ENCODE measurements around the gene TSR3. TPM values are rescaled to one million over a fixed set of nuclear protein-coding genes. Genes with fewer than 3 reads are reported as not detected.

Gene TSR3
- total and polyA plus RNA-seq, 2 donors (not counting 1 experiment from before 2014, with no cell fraction given): 35.7 to 43.7 TPM

DNA sequence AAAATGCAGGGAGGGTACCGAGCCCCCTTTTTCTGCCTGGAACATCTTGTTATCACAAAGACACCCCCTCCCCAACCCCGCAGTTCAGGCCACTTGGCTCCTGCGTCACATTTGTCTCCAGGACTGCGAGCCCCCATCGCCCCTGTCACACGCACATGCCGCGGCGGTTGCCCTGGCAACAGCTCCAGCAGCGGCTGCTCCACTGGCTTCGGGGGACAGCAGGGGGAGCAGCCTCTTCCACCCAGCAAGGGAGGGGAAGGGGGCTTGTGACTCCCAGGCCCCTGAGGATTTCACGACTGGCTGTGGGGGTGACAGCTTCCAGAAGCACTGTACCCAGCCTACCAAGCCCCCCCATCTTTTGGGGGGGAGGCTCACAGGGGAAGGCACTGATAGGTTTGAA lies 15.7 kb downstream of the TSR3 start:
- peaks cover 3% of the 10 kb centered on the region for H3K79me2 ChIP-seq (ENCODE audit: control insufficient read depth, insufficient read depth, low read length)
- H2AFZ ChIP-seq (ENCODE audit: insufficient read depth, low read depth, low read length, poor library complexity, severe bottlenecking): no peak overlapping the region
- WGBS (ENCODE audit: insufficient coverage): 5% methylated on average over 9 of the region's 12 CpGs
- H3K9ac ChIP-seq (ENCODE audit: low read length): no peak overlapping the region
- H3K4me3 ChIP-seq (ENCODE audit: control extremely low read depth in 1 of 5, extremely low read depth in 1 of 5, insufficient read depth in 1 of 5, low read depth in 2 of 5, low read length in 4 of 5): no peak overlapping the region
- ChIA-PET POLR2A (no interaction called here), CTCF (interaction anchor here (0.7 to 1.9 kb wide), 4 partner anchors 28 to 72 kb away, joined by 3 to 6 read pairs (median 3); no protein-coding TSS in a partner anchor)
- peaks cover 0 to 18% (median 0%) of the 10 kb centered on the region in 3 donors for H3K9me3 ChIP-seq (ENCODE audit: control extremely low read depth in 1 of 3, control insufficient read depth in 2 of 3, insufficient read depth in 1 of 3, low read length in 2 of 3)
- H3K27ac ChIP-seq (ENCODE audit: low read length in 2 of 2): no peak overlapping the region
- DNase-seq: no peak
- peaks cover 46 to 54% of the 10 kb centered on the region in 2 donors for H3K4me1 ChIP-seq (ENCODE audit: control insufficient read depth in 2 of 2, insufficient read depth in 2 of 2, low read length in 2 of 2)
- H4K20me1 ChIP-seq (ENCODE audit: control insufficient read depth, insufficient read depth, low read length, poor library complexity, severe bottlenecking): peaks cover 18% of the 10 kb centered on the region
- Mint-ChIP-seq H3K27ac (no peak overlapping the region), H3K4me3 (no peak overlapping the region), H3K9me3 (ENCODE audit: insufficient read depth) (no peaks in the 10 kb centered on the region), H3K4me1 (peaks cover 27% of the 10 kb centered on the region), H3K27me3 (peaks cover 7% of the 10 kb centered on the region)
- H3K36me3 ChIP-seq (replicated peaks in 1 of 2; ENCODE audit: control extremely low read depth in 1 of 2, control insufficient read depth in 1 of 2, extremely low read depth in 1 of 2, insufficient read depth in 2 of 2, low read length in 1 of 2): no peaks in the 10 kb centered on the region
- intact Hi-C loops (cut with micrococcal nuclease): no loop called here
- peaks cover 0 to 43% (median 18%) of the 10 kb centered on the region in 4 experiments for H3K27me3 ChIP-seq (replicated peaks in 1 of 4; ENCODE audit: control extremely low read depth in 1 of 4, control insufficient read depth in 3 of 4, insufficient read depth in 4 of 4, low read length in 3 of 4)
- ATAC-seq (ENCODE audit: low read depth): no peak
- H3K4me2 ChIP-seq (replicated peaks; ENCODE audit: low read depth, low read length, poor library complexity, severe bottlenecking): no peak overlapping the region
- no peak for TF ChIP-seq EZH2 (IDR thresholded peaks at IDR 0.05; ENCODE audit: borderline replicate concordance, insufficient read depth, low read depth, low read length, poor library complexity, severe bottlenecking)

DNA sequence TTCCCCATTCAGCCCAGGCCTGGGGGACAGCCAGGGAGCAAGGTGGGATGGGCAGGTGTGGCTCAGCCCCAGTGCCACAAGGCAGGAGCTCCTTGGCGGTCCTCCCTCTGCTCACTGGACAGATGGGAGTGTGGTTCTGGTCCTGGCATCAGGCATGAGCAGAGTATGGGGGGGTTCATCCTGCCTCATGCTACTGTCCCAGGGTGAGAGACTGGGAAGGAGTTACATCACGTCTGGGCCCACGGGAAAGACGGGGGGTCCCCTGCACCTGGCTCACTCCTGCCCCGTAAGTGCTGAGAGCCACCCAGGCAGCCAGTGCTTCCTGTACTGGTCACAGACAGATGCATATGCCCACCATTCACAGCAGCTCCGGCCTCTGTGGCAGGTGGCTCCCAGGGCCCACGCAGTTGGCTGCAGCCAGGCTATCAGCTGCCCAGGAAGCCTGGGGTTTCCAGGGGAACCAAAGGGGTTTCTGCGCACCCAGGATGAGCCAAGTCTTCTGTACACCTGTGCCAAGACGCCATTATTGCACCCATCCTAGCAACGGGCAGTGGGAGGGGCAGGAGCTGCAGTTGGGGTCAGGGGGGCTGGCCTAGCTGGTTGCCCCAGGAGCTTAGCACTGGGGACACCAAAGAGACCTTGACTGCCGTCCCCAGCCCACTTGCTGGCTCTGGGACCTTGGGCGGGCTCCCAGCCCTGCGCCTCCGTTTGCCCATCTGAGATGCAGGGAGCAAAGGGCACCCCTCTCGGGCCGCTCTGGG lies 16.3 kb downstream of the TSR3 start:
- CTCF ChIA-PET: interaction anchor here (0.7 to 1.9 kb wide), 4 partner anchors 28 to 72 kb away, joined by 3 to 6 read pairs (median 3); no protein-coding TSS in a partner anchor
- peaks cover 3% of the 10 kb centered on the region for H3K79me2 ChIP-seq (ENCODE audit: control insufficient read depth, insufficient read depth, low read length)
- H3K27me3 ChIP-seq (replicated peaks in 1 of 4; ENCODE audit: control extremely low read depth in 1 of 4, control insufficient read depth in 3 of 4, insufficient read depth in 4 of 4, low read length in 3 of 4): peaks cover 0 to 43% (median 18%) of the 10 kb centered on the region in 4 experiments
- H3K4me2 ChIP-seq (replicated peaks; ENCODE audit: low read depth, low read length, poor library complexity, severe bottlenecking): peak overlapping the region; percentile 97
- POLR2A ChIA-PET: interaction anchor here (0.7 kb wide), 1 partner anchor 11 kb away, joined by 3 read pairs; no protein-coding TSS in a partner anchor
- Mint-ChIP-seq H3K4me3 (peak overlapping the region; percentile 57), H3K9me3 (ENCODE audit: insufficient read depth) (no peaks in the 10 kb centered on the region), H3K27ac (peak overlapping the region; percentile 20), H3K27me3 (peaks cover 7% of the 10 kb centered on the region), H3K4me1 (peaks cover 23% of the 10 kb centered on the region)
- H3K9ac ChIP-seq (ENCODE audit: low read length): no peak overlapping the region
- H3K9me3 ChIP-seq (ENCODE audit: control extremely low read depth in 1 of 3, control insufficient read depth in 2 of 3, insufficient read depth in 1 of 3, low read length in 2 of 3): peaks cover 0 to 22% (median 2%) of the 10 kb centered on the region in 3 donors
- no peak overlapping the region for H2AFZ ChIP-seq (ENCODE audit: insufficient read depth, low read depth, low read length, poor library complexity, severe bottlenecking)
- TF ChIP-seq EZH2 (IDR thresholded peaks at IDR 0.05; ENCODE audit: borderline replicate concordance, insufficient read depth, low read depth, low read length, poor library complexity, severe bottlenecking): no peak
- TF ChIP-seq, protein P1, sequence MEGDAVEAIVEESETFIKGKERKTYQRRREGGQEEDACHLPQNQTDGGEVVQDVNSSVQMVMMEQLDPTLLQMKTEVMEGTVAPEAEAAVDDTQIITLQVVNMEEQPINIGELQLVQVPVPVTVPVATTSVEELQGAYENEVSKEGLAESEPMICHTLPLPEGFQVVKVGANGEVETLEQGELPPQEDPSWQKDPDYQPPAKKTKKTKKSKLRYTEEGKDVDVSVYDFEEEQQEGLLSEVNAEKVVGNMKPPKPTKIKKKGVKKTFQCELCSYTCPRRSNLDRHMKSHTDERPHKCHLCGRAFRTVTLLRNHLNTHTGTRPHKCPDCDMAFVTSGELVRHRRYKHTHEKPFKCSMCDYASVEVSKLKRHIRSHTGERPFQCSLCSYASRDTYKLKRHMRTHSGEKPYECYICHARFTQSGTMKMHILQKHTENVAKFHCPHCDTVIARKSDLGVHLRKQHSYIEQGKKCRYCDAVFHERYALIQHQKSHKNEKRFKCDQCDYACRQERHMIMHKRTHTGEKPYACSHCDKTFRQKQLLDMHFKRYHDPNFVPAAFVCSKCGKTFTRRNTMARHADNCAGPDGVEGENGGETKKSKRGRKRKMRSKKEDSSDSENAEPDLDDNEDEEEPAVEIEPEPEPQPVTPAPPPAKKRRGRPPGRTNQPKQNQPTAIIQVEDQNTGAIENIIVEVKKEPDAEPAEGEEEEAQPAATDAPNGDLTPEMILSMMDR (IDR thresholded peaks at IDR 0.05): no peak
- ATAC-seq (ENCODE audit: low read depth) (no peak), DNase-seq (no peak)
- H3K36me3 ChIP-seq (replicated peaks in 1 of 2; ENCODE audit: control extremely low read depth in 1 of 2, control insufficient read depth in 1 of 2, extremely low read depth in 1 of 2, insufficient read depth in 2 of 2, low read length in 1 of 2): no peaks in the 10 kb centered on the region
- no peak overlapping the region for H3K27ac ChIP-seq (ENCODE audit: low read length in 2 of 2)
- 34% methylated on average over 12 of the region's 16 CpGs for WGBS (ENCODE audit: insufficient coverage)
- H3K4me1 ChIP-seq (ENCODE audit: control insufficient read depth in 2 of 2, insufficient read depth in 2 of 2, low read length in 2 of 2): peaks cover 48 to 60% of the 10 kb centered on the region in 2 donors
- intact Hi-C loops (cut with micrococcal nuclease): no loop called here
- H4K20me1 ChIP-seq (ENCODE audit: control insufficient read depth, insufficient read depth, low read length, poor library complexity, severe bottlenecking): peaks cover 18% of the 10 kb centered on the region
- no peak overlapping the region for H3K4me3 ChIP-seq (ENCODE audit: control extremely low read depth in 1 of 5, extremely low read depth in 1 of 5, insufficient read depth in 1 of 5, low read depth in 2 of 5, low read length in 4 of 5)

Data from B cell (primary cell).